GM12878 (cell line): Measurements from ENCODE around the gene PNLIP. TPM values are rescaled to one million over a fixed set of nuclear protein-coding genes. Genes with fewer than 3 reads are reported as not detected.

Experiments
- ATAC-seq: fragments of 200-7000 bp; cut with Tn5 transposase; 3 replicates; pipeline ENCODE4 v1.9.1; 2020; ENCODE audit warnings: mild to moderate bottlenecking, moderate library complexity
- BruUV-seq: library from RNA; stranded (reverse); fragments of 400-500 nt; replicated peaks from 2 replicates; lab custom pipeline; 2021; lab: Mats Ljungman, UMichigan
- CTCF ChIA-PET: fragments of 300-600 bp; sonication (Branson Sonifier 250); formaldehyde crosslinking; extraction: SDS; loops from one replicate; lab custom pipeline; 2021; ENCODE audit warnings: inconsistent platforms; lab: Yijun Ruan, JAX
- POLR2A ChIA-PET: fragments of 350-600 bp; formaldehyde crosslinking; extraction: SDS; loops from one replicate; lab custom pipeline; 2021; ENCODE audit warnings: inconsistent platforms; lab: Charles Lee
- RAD21 ChIA-PET: fragments of 300-600 bp; sonication (Branson Sonifier 250); formaldehyde crosslinking; loops from one replicate; lab custom pipeline; 2023; ENCODE audit warnings: antibody characterized with exemption; ENCODE audit not compliant: unreplicated experiment; lab: Charles Lee
- SMC1A ChIA-PET: fragments of 300-600 bp; sonication (Branson Sonifier 250); formaldehyde crosslinking; loops from one replicate; lab custom pipeline; 2023; ENCODE audit not compliant: unreplicated experiment, uncharacterized antibody; lab: Charles Lee
- DNase-seq: peaks from one replicate; pipeline ENCODE4 v3.0.0-alpha.2; 2011; ENCODE audit warnings: low read depth, low spot score
- FAIRE-seq: peaks from 3 replicates; lab custom pipeline; 2011; peaks lifted over from hg19 to GRCh38; lab: Jason Lieb, UNC
- H2AFZ ChIP-seq: 2 replicates; pipeline ENCODE4 v1.6.0; 2011; ENCODE audit warnings: low read depth, low read length, control low read depth; ENCODE audit not compliant: control insufficient read depth
- H3K27ac ChIP-seq: 2 replicates; pipeline ENCODE4 v1.5.1; 2011; ENCODE audit warnings: control low read depth; ENCODE audit not compliant: control insufficient read depth, insufficient read depth
- H3K27me3 ChIP-seq, 2 experiments: replicated peaks in 1 of 2; 2 replicates each; pipeline versions ENCODE4 v1.6.0 to v1.6.1; 2011; ENCODE audit warnings: low read length in 1 of 2; ENCODE audit not compliant: control insufficient read depth in 2 of 2, insufficient read depth in 2 of 2
- H3K36me3 ChIP-seq, 2 experiments: 2 replicates each; pipeline ENCODE4 v1.5.1; 2011; ENCODE audit warnings: low read length in 1 of 2; ENCODE audit not compliant: control insufficient read depth in 2 of 2, insufficient read depth in 2 of 2
- H3K4me1 ChIP-seq: 2 replicates; pipeline ENCODE4 v1.6.1; 2011; ENCODE audit warnings: mild to moderate bottlenecking, low read length, moderate library complexity, mixed read lengths; ENCODE audit not compliant: control insufficient read depth, insufficient read depth
- H3K4me2 ChIP-seq: 2 replicates; pipeline ENCODE4 v1.6.0; 2011; ENCODE audit warnings: control low read depth; ENCODE audit not compliant: control insufficient read depth, insufficient read depth
- H3K4me3 ChIP-seq: fragments of 200-600 bp; sonication (generic); 2 replicates; pipeline ENCODE4 v1.5.1; 2016
- H3K79me2 ChIP-seq: 2 replicates; pipeline ENCODE4 v1.6.0; 2011; ENCODE audit warnings: low read length; ENCODE audit not compliant: control insufficient read depth, insufficient read depth
- H3K9ac ChIP-seq: 2 replicates; pipeline ENCODE4 v1.8.0; 2011; ENCODE audit warnings: low read length, control low read depth, mixed read lengths; ENCODE audit not compliant: control insufficient read depth, insufficient read depth
- H3K9me3 ChIP-seq: replicated peaks from 3 replicates; pipeline ENCODE4 v1.5.1; 2011; ENCODE audit warnings: mild to moderate bottlenecking, low read length; ENCODE audit not compliant: control insufficient read depth, insufficient read depth
- H4K20me1 ChIP-seq: 2 replicates; pipeline ENCODE4 v1.6.0; 2011; ENCODE audit not compliant: control insufficient read depth, insufficient read depth
- RUNX3 ChIP-seq: IDR thresholded peaks from 2 replicates; pipeline ENCODE4 v1.6.1; 2012; ENCODE audit warnings: low read length, inconsistent platforms
- in situ Hi-C: fragments of 300-500 bp; cut with MboI; formaldehyde crosslinking; loops from 9 replicates; pipeline ENCODE4 v1.14.3; 2018; ENCODE audit warnings: mixed read lengths
- intact Hi-C: fragments of 100-400 bp; cut with micrococcal nuclease; formaldehyde crosslinking; loops from one replicate; pipeline ENCODE4 v1.14.2; 2022; ENCODE audit not compliant: unreplicated experiment
- polyA plus RNA-seq, 11 experiments: library from polyadenylated mRNA; depleted of rRNA in 4 of 11; unstranded in 6 of 11; stranded (reverse) in 5 of 11; fragments of >200 nt; fragmentation: Nextera tagmentation in 4 of 11; fragmentation: Illumina TruSeq in 1 of 11; extraction: Ambion mirVana in 4 of 11; extraction: Trizol in 1 of 11; gene quantifications; 1 replicate in 1 of 11; 2 replicates in 10 of 11; pipeline versions ENCODE4 v1.2.1 to v1.2.3, GENCODE V29; 2011 to 2016; ENCODE audit warnings: inconsistent platforms in 2 of 11, missing spikeins in 2 of 11, low read depth in 1 of 11
- total RNA-seq, 4 experiments: library from RNA; depleted of rRNA in 3 of 4; stranded (reverse); fragments of >200 nt in 3 of 4; fragmentation: Illumina TruSeq in 1 of 4; extraction: Trizol in 1 of 4; gene quantifications; 2 replicates each; pipeline versions ENCODE4 v1.2.1 to v1.2.3, GENCODE V29; 2013 to 2021
- TF ChIP-seq, protein P1 (sequence below): fragments of 450-650 bp; IDR thresholded peaks from 2 replicates; pipeline ENCODE4 v1.6.1; 2017; ENCODE audit warnings: mild to moderate bottlenecking, low read depth, inconsistent platforms; ENCODE audit not compliant: poor library complexity, severe bottlenecking
- TF ChIP-seq, protein P2 (sequence below): IDR thresholded peaks from 2 replicates; pipeline ENCODE4 v1.6.1; 2012; ENCODE audit warnings: low read depth, low read length, improper control_type of control experiment
- TF ChIP-seq, protein P3 (sequence below): fragments of 450-650 bp; IDR thresholded peaks from 2 replicates; pipeline ENCODE4 v1.6.1; 2018; ENCODE audit warnings: borderline replicate concordance, mild to moderate bottlenecking; ENCODE audit not compliant: partially characterized antibody
- TF ChIP-seq, protein P4 (sequence below): fragments of 450-650 bp; IDR thresholded peaks from 2 replicates; pipeline ENCODE4 v1.6.1; 2017; ENCODE audit warnings: mild to moderate bottlenecking

PNLIP gene
- total and polyA plus RNA-seq, 10 of the 15 experiments (the other 5 are each of a cell fraction or from before 2014, with no cell fraction given): 1.1 TPM; not detected in 9

DNA sequence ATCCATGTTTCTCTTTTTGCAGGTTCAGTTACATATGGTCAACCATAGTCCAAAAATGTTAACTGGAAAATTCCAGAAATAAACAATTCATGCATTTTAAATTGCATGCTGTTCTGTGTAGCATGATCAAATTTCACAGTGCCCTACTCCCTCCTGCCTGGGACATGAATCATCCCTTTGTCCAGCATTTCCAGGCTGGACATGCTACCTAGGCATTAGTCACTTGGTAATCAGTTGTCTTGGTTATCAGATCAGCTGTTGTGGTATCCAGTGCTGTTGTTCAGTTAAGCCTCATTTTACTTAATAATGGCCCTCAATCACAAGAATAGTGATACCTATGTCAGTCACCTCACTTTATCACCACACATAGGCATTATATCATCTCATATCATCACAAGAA, 7.3 kb upstream of the PNLIP start (continued):
- TF ChIP-seq, protein P1, sequence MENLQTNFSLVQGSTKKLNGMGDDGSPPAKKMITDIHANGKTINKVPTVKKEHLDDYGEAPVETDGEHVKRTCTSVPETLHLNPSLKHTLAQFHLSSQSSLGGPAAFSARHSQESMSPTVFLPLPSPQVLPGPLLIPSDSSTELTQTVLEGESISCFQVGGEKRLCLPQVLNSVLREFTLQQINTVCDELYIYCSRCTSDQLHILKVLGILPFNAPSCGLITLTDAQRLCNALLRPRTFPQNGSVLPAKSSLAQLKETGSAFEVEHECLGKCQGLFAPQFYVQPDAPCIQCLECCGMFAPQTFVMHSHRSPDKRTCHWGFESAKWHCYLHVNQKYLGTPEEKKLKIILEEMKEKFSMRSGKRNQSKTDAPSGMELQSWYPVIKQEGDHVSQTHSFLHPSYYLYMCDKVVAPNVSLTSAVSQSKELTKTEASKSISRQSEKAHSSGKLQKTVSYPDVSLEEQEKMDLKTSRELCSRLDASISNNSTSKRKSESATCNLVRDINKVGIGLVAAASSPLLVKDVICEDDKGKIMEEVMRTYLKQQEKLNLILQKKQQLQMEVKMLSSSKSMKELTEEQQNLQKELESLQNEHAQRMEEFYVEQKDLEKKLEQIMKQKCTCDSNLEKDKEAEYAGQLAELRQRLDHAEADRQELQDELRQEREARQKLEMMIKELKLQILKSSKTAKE: no peak
- TF ChIP-seq RUNX3: no peak

DNA sequence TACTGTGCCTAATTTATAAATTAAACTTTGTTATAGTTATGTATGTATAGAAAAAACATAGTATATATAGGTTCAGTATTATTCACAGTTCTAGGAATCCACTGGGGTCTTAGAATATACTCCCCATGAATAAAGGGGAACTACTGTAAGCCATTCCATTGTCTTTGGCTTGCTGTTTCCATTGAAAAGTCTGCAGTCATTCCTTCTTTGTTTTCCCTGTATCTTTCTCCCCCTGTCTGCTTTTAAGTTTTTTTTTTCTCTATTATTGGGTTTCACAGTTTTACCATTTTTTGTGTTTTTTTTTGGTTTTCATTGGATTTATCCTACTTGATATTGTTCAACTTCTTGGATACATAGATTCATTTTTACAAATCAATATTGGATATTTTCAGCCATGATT, 6.7 kb upstream of the PNLIP start:
- no peaks in the 10 kb centered on the region for H3K9me3 ChIP-seq
- DNase-seq: no peak
- POLR2A ChIA-PET: no interaction called here
- H2AFZ ChIP-seq: no peak overlapping the region
- no peaks in the 10 kb centered on the region for H3K4me1 ChIP-seq
- no peak overlapping the region for H3K4me2 ChIP-seq
- no peak for ATAC-seq
- RAD21 ChIA-PET: no interaction called here
- FAIRE-seq: no peak
- no peak overlapping the region for H3K27ac ChIP-seq
- in situ Hi-C loops: no loop called here
- H3K9ac ChIP-seq: no peak overlapping the region
- H3K27me3 ChIP-seq: no peaks in the 10 kb centered on the region
- no TSS peak for BruUV-seq
- TF ChIP-seq, protein P2, sequence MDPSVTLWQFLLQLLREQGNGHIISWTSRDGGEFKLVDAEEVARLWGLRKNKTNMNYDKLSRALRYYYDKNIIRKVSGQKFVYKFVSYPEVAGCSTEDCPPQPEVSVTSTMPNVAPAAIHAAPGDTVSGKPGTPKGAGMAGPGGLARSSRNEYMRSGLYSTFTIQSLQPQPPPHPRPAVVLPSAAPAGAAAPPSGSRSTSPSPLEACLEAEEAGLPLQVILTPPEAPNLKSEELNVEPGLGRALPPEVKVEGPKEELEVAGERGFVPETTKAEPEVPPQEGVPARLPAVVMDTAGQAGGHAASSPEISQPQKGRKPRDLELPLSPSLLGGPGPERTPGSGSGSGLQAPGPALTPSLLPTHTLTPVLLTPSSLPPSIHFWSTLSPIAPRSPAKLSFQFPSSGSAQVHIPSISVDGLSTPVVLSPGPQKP: no peak
- TF ChIP-seq, protein P3, sequence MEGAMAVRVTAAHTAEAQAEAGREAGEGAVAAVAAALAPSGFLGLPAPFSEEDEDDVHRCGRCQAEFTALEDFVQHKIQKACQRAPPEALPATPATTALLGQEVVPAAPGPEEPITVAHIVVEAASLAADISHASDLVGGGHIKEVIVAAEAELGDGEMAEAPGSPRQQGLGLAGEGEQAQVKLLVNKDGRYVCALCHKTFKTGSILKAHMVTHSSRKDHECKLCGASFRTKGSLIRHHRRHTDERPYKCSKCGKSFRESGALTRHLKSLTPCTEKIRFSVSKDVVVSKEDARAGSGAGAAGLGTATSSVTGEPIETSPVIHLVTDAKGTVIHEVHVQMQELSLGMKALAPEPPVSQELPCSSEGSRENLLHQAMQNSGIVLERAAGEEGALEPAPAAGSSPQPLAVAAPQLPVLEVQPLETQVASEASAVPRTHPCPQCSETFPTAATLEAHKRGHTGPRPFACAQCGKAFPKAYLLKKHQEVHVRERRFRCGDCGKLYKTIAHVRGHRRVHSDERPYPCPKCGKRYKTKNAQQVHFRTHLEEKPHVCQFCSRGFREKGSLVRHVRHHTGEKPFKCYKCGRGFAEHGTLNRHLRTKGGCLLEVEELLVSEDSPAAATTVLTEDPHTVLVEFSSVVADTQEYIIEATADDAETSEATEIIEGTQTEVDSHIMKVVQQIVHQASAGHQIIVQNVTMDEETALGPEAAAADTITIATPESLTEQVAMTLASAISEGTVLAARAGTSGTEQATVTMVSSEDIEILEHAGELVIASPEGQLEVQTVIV: no peak
- TF ChIP-seq, protein P4, sequence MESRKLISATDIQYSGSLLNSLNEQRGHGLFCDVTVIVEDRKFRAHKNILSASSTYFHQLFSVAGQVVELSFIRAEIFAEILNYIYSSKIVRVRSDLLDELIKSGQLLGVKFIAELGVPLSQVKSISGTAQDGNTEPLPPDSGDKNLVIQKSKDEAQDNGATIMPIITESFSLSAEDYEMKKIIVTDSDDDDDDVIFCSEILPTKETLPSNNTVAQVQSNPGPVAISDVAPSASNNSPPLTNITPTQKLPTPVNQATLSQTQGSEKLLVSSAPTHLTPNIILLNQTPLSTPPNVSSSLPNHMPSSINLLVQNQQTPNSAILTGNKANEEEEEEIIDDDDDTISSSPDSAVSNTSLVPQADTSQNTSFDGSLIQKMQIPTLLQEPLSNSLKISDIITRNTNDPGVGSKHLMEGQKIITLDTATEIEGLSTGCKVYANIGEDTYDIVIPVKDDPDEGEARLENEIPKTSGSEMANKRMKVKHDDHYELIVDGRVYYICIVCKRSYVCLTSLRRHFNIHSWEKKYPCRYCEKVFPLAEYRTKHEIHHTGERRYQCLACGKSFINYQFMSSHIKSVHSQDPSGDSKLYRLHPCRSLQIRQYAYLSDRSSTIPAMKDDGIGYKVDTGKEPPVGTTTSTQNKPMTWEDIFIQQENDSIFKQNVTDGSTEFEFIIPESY: no peak
- no peaks in the 10 kb centered on the region for H3K79me2 ChIP-seq
- H4K20me1 ChIP-seq: no peaks in the 10 kb centered on the region
- CTCF ChIA-PET: no interaction called here
- intact Hi-C loops: no loop called here
- SMC1A ChIA-PET: no interaction called here
- no peak overlapping the region for H3K4me3 ChIP-seq
- no peaks in the 10 kb centered on the region for H3K36me3 ChIP-seq
